RKO (cell line): ENCODE results near the gene R3HDM1.
A peak's percentile ranks its signal among the peaks of the same experiment; 100 is the strongest.
"Not testable (repeated sequence)": the region's sequence is repeated elsewhere in the genome, so short reads cannot be mapped to it uniquely, and the experiment has no call there.

Experiments
- DNase-seq: peaks from one replicate; pipeline ENCODE4 v3.0.0-alpha.2; 2016; ENCODE audit warnings: low spot score

Gene R3HDM1

DNA sequence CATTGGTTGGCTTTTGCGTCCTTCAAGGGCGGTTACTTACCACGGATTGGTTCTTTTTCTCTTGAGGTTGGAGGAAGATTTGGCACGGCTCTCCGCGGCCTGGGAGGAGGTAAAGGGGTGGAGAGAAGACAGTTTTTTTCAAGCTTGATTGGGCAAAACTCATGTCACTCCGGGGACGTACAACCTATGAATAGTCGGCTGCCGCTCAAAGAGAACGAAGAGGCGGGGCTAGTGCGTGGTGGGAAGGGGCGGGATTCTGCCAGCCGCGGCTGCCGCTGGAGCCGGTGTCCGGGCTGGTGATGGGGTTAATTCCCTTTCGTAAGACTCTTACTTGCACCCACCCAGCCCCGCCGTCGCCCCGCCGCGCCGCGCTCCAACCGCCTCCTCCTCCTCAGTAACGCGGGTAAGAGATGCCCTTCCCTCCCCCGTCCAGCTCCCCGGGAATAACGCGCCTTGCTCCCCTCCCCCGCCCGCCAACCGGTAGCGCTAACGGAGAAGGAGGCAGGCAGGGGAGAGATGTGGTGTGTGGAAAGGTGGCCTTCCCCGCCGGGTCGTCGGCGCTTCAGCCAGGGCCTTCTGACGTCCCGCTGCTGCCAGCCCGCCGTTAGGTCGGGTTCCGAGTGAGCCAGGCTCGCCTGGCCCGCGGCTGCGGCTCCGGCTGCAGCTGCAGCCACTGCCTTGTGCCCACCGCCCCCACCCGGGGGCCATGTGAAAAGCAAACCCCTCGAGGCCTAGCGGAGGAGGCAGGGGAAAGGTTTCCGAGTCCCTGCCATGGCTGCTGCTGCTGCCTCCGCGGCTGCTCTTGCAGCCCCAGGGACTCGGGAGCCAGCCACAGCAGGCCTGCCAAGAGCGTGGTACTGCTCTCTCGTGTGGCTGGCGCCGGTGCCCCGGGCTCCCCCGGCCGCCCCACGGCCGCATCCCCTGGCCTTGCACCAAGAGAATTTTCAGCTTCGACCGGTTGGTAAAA is at the start of gene R3HDM1:
Gene R3HDM1, plus strand, starts transcription at position 254 of the 967 bp plus-strand sequence. CDS start 73,362 bp downstream, outside the sequence.
- peak; percentile 100 for DNase-seq

DNA sequence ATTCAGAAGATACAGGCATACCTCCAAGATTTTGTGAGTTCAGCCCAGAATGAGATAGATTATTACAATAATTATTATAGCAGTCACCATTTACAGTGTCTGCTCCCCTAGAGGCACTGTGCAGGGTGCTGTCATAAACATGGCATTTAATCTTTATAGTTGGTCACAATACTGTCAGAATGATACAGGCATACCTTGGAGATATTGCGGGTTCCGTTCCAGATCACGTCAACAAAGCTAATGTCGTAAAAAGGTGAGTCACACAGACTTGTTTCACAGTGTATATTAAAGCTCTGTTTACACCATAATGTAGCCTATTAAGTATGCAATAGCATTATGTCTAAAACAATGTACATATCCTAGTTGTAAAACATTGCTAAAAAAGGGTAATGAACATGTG is 45.8 kb upstream of the R3HDM1 start:
- DNase-seq, result no peak

DNA sequence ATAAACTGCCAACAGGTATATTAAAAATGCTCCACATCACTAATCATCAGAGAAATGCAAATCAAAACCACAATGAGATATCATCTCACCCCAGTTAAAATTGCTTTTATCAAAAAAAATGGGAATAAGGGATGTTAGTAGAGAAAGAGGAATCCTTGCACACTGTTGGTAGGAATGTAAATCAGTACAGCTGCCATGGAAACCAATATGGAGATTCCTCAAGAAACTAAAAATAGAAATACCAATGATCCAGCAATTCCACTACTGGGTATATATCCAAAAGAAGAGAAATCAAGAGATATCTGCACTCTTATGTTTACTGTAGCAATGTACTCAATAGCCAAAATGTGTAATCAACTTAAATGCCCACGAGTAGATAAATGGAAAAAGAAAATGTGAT is 40.9 kb upstream of the R3HDM1 start:
- no peak for DNase-seq

DNA sequence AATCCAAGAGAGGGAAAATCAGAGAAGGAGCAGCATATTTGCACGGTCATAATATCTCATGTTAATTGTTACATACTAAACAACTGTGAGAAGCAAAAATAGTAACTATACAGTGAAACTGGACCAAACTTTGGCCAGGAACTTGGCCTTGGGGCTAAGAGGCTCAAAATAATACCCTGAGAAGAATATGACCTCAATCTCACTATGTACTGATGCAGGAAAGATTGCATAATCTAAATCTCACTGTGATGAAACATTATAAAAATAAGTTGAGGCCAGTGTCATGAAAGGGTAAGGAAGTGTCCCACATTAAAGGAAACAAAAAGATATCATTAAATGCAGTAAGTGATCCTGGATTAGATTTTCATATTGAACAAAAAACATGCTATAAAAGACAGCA is 36.8 kb upstream of the R3HDM1 start:
- no peak for DNase-seq

DNA sequence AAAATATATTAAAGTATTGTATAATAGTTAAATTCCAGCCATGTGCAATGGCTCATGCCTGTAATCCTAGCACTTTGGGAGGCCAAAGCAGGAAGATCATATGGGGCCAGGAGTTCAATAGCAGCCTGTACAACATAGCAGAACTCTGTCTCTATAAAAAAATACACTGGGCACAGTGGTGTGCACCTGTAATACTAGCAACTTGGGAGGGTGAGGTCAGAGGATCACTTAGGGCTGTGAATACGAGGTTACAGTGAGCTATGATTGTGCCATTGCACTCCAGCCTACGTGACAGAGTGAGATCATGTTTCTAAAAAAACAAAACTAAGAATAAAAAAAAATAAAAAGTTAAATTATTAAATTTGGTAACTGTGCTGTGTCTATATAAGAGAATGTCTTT is 36.4 kb upstream of the R3HDM1 start:
- DNase-seq, result no peak

DNA sequence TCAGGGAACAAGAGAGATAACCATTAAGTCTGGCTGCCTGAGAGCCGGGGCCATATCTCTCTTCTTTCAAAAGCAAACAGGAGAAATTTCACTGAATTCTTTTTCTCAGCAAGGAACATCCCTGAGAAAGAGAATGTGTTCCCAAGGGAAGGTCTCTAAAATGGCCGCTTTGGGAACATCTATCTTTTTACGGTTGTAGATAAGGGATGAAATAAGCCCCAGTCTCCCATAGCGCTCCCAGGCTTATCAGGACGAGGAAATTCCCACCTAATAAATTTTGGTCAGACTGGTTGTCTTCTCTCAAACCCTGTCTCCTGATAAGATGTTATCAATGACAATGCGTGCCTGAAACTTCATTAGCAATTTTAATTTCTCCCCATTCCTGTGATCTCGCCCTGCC is 32.7 kb upstream of the R3HDM1 start:
- not testable (repeated sequence) for DNase-seq

DNA sequence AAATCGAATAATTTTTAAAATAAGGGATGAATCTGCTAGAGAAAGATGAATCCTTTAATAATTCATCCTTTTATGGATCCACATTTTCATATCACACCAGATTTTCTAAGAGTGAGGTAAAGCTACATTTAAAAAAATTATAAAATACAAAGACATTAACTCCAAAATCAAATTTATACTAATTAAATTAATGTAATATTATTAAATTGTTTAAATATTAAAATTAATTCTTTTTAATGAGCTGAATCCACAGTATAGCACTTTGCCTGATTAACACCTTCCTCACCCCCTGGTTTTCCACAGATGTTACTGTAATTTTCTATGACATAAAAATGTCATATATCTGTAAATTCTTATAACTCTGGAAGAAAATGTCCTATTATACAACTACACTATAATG is 26.5 kb upstream of the R3HDM1 start:
- DNase-seq, result no peak

DNA sequence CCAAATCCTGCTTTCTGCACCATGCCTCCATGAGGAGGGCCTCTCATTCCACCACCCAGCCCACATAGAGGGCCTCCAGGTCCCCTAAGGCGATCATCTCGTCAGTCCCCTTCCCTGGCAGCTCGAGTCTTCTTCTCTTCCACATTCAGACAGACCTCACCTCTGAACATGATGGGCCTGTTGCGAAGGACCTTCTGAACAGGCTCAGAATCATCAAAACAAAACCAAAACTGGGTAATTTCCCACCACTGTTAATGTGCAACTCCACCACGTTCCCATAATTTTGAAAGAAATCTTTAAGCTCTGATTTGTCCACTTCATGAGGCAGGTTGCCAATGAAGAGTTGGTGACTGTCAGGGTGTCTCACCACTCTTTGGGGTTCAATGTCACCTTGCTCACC is 20.7 kb upstream of the R3HDM1 start:
- DNase-seq, result no peak

DNA sequence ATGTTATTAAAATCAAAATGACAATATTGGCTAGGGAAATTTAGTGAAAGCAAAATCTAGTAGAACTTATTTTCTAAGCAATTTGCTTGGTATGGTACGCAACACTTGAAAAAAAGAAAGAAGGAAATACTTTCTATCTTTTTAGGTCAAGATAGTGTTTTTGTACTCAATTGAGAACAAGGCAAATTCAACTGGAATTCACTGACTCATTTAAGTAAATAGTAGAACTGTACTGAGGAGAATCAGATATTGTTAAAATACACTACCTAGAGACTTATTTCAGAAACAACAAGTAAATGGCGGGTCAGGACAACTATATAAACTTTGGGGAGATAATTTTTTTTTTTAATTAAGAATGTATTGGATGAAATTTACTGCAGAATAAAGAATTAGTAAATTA is 19.2 kb upstream of the R3HDM1 start:
- DNase-seq, result no peak

DNA sequence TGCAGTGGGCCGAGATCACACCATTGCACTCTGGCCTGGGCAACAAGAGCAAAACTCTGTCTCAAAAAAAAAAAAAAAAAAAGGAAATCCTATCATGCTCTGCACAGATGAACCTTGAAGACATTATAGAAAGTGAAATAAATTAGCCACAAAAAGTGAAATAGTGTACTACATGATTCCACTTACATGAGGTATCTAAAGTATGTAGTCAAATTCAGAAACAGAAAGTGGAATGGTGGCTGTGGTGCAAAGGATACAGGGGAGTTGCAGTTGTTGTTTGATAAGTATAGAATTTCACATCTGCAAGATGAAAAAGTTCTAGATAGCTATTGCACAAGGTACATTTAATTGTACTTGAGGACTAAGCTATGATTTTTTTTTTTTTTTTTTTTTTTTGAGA is 5.5 kb upstream of the R3HDM1 start:
- DNase-seq, result no peak

DNA sequence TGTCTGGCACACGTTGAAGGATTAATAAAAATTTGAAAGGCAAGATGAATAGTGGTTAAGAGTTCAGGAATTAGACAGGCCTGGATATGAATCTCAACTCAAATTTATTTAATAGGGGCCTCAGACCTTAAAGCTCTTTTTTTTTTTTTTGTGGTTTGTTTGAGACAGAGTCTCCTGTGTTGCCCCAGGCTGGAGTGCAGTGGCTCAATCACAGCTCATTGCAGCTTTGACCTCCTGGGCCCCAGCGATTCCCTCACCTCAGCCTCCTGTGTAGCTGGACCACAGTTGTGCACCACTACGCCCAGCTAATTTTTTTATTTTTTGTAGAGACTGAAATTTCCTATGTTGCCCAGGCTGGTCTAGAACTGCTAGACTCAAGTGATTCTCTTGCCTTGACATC is 3.3 kb upstream of the R3HDM1 start:
- DNase-seq, result no peak

DNA sequence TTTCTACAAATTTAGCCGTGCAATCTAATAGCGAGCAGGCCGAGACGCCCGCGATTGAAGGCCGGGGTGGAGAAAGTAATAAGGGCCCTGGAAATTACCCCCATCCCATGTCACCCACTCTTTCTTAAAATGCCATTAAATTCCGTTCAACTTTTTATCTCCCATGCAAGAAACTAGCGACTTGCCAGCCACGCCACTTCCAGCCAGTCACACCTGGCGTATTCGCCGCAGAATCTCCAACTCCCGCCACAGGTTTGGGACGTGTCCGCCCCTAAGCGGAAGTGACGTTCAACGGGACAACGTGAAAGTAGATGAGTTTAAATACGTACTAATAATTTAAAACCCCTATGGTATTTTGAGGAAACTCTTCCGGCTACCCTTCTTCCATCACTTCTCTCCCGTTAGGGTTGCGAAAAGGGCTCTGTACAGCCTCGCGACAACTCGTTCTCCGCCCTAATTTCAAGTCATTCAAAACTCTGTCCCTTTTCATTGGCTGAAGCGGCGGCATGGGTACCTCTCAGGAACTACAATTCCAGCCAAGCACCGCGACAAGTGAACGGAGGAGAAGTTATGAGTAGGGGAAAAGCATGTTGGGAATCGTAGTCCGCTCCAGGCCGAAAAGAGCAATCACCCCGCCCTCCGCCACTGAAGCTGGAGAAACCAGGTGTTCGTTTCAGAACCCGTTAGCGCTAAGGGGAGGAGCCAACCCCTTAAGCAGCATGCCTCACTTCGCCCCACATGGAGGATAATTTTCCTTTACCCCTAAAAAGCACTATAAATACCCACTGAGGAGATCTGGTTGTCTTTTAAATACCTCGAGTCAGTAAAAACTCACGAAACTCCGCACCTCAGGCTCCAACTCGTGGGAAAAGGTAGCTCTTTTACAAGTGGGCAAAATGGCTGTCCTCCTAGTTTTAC is 712 bp upstream of the R3HDM1 start, which contains the start of gene ZRANB3:
Gene ZRANB3, minus strand, starts transcription at position 906 of the 918 bp plus-strand sequence.
- DNase-seq, result peak; percentile 98

DNA sequence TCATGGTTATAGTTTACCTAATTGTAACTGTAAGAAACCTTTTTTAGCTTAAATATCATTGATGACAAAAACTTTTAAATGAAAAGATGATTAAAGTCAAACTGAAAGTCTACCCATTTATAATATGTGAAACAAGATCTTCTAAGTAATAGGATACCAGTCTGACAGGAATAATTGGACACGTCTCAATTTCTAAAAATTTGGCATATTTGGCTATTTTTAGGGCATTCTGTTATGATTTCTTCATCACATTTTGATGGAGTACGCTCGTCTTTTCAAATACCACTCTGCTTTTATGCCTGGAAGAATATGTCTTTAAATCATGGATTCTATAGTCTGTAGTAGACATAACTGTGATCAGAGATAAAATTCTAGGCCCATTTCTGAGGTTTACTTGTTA is 1.3 kb downstream of the R3HDM1 start:
- DNase-seq, result peak; percentile 14

DNA sequence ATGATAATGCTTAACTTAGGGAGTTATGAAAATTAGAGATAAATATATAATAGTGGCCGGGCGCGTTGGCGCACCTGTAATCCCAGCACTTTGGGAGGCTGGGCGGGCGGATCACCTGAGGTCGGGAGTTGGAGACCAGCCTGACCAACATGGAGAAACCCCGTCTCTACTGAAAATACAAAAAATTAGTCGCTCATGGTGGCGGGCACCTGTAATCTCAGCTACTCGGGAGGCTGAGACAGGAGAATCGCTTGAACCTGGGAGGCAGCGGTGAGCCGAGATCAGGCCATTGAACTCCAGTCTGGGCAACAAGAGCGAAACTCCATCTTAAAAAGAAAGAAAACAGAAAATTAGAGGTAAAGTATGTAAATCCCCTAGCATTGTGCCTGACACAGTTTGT is 2.3 kb downstream of the R3HDM1 start:
- DNase-seq, result not testable (repeated sequence)

DNA sequence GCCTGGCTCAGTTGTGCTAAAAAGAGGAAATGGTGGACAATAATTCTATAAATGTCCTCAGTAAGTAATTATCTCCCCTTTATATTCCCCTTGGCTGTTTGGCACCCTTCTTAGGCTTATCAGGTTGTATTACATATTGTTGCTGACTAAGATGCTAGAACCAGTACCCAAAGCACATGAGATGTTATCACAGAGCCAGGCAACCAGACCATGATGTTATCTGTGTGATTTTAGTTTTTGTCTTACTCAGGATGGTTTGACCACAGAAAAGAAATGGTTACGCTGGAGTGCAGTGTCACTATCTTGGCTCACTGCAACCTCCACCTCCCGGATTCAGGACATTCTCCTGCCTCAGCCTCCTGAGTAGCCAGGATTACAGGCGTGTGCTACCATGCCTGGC is 15.2 kb downstream of the R3HDM1 start:
- no peak for DNase-seq

DNA sequence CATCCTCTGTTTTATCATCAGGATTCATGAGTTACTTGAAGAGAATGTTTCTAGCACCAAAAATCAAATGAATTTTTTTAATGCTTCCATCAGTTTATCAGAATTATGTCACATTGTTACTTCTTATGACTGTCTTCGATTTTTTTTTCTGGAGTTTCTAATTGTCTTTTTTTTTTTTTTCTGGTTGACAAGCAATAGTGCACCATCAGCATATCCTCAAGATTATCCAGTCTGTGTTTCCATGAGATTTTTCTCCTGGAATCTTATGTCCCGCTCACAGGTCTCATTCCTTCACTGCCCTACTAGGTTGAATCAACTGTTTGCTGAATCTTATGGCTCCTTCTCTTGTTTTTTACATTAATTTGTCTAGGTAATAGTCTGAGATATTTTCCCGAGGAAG is 16.0 kb downstream of the R3HDM1 start:
- DNase-seq, result no peak

DNA sequence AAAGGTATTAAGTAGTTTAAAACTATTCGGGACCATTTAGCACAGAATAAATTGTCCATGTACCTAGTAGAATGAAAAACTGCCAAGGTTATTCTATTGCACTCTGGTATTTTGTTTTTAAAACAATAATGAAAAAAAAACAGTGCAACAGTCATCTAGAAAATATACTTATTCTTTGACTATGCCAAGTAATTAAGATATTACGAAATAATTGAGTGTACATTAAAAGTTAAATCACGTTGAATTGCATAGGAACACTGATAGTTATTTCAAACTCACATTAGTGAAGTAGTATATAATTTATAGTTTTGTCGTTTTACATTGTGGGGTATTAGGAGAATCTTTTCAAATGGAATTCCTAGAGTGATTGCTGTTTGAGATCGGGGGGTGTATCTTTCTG is 20.1 kb downstream of the R3HDM1 start:
- DNase-seq, result no peak

DNA sequence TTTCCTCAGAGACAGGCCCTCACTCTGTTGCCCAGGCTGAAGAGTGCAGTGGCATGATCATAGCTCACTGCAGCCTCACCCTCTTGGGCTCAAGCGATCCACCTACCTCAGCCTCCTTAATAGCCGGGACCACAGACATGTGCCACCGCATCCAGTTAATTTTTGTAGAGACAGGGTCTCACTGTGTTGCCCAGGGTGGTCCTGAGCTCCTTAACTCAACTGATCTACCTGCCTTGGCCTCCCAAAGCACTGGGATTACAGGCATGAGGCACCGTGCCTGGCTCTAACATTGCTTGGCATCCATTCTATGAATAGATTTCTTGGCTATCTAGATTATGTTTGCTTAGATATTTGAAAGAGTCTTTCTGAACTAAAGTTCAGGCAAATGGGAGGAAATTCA is 21.6 kb downstream of the R3HDM1 start:
- DNase-seq, result no peak

DNA sequence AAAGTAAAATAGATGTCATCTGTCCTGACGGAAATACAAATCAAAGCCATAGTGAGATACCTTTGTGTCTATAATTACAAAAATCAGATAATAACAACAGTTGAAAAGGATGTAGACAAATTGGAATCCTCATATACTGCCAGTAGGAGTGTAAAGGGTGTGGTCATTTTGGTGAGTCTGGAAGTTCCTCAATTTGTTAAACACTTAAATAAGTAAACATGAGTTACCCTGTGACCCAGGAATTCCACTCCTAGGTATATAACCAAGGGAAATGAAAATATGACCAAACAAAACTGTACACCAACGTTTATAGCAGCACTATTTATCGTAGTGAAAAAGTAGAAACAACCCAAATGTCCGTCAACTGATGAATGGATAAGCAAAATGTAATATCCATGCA is 24.0 kb downstream of the R3HDM1 start:
- no peak for DNase-seq

DNA sequence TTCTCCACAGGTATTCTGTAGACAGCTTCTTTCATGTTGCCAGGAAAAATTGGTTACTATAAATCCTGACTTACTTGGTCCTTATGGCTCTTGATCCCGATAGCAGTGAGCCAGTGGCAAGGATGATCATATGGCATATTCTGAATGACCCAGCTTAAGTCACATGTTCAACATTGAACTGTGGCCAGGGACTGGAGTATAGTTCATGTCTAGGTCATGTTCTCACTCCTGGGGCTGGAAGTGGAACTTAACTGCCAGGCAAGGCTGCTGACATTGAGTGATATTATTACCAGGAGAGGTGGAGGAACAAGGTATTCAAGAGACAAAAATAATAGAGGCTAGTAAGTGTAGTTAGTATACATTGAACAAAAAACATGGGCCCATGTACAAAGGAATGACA is 26.2 kb downstream of the R3HDM1 start:
- no peak for DNase-seq

DNA sequence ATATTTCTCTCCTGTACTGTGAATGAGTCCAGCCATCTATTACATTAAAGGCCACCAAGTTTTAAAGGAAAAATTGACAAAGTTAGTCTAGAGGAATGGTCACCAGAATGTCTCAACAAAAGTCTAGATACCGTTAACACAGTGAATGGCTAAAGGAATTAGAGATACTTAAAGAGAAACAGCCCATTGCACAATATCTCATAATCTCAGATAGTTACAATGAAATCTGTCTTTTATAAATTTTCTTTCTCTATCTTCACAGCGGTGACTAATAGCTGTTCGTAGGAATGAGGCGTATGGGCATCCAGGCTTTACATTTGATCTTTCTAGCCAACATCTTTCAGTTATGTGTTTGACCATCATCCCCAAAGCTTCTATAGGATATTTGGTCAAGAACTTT is 30.6 kb downstream of the R3HDM1 start:
- DNase-seq, result no peak

DNA sequence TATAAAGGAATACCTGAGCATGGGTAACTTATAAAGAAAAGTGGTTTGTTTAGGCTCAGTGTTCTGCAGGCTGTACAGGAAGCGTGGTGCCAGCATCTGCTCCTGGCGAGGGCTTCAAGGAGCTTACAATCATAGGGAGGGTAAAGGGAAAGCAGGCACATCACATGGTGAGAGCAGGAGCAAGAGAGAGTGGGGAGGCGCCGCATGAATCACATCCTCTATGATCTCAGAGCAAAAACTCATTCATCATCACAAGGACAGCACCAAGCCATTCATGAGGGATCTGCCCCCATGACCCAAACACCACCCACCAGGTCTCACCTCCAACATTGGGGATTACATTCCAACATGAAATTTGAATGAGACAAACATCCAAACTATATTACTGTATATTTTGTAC is 32.5 kb downstream of the R3HDM1 start:
- DNase-seq, result peak; percentile 63

DNA sequence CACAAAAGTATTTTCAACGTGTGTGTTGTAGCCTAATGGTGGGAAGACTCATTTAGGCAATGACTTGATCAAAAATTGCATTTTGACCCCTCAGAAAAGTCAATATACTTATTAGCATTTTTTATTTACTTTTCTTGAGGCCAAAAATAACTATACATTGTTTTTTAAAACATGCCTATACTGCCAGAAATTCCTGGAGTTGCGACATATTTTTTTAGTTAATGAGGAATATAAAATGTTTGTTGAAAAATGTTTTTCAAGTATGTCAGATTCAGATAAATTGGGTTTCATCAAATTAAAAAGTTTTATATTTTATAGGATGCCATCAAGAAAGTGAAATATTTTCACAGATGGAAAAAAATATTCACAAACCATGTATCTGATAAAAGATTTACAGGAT is 39.6 kb downstream of the R3HDM1 start:
- no peak for DNase-seq
